Posterior cingulate gyrus (tissue), 11 donors: ENCODE measurements around the gene NEURL1B.
"Not testable (repeated sequence)": the region's sequence is repeated elsewhere in the genome, so short reads cannot be mapped to it uniquely, and the experiment has no call there.

Experiments used
- DNase-seq, 10 donors: peaks; one replicate each; pipeline versions ENCODE4 v3.0.0 to v3.0.0-alpha.2; 2020 to 2021; ENCODE audit warnings: mixed read lengths in 3 of 10
- intact Hi-C: fragments of 100-400 bp; cut with DNase I; formaldehyde crosslinking; loops from one replicate; pipeline ENCODE4 v1.15.1; 2023

The NEURL1B gene

DNA sequence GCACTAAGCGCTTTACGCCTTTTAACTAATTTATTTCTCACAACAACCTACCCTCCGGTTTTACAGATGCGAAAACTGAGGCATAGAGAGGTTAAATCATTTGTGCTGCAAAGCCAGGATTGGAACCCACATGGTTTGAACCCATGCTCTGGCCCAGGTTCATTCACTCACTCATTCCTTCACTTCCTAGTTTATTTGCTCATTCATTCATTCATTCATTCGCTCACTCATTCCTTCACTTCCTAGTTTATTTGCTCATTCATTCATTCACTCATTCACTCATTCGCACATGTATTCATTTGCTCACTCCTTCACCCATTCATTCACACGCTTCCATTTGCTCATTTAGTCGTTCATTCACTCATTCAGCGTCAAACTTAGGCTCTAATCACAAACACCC is 29.4 kb downstream of the NEURL1B start:
- intact Hi-C loops, result no loop called here
- DNase-seq, result peak in 1 of 10 donors; percentile 24

DNA sequence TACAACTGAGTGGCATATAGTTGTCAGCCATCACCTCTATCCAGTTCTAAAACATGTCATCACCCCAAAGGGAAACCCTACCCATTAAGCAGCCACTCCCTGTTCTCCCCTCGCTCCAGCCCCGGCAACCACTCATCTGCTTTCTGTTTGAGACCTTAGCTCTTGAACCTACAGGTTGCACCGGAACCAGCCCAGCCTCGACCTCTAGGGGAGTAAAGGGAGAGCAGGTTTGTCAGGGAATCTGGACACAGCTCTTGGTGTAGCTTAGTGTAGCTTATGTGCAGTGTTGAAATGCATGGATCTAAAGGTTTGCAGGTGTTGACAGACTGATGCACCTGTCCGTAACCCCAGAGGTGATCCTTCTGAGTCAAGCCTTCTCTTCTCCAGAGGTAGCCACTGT is 30.0 kb downstream of the NEURL1B start:
- DNase-seq, result peak in 1 of 10 donors; percentile 36
- intact Hi-C loops, result no loop called here

- peak in 1 of 10 donors; percentile 9 for DNase-seq
- intact Hi-C loops, result no loop called here
These were observed 31.6 kb downstream of the NEURL1B start for GRCh38 chr5:172672681-172673080.

GRCh38 chr5:172674155-172674554 is 33.1 kb downstream of the NEURL1B start:
- intact Hi-C loops, result no loop called here
- no peak for DNase-seq

DNA sequence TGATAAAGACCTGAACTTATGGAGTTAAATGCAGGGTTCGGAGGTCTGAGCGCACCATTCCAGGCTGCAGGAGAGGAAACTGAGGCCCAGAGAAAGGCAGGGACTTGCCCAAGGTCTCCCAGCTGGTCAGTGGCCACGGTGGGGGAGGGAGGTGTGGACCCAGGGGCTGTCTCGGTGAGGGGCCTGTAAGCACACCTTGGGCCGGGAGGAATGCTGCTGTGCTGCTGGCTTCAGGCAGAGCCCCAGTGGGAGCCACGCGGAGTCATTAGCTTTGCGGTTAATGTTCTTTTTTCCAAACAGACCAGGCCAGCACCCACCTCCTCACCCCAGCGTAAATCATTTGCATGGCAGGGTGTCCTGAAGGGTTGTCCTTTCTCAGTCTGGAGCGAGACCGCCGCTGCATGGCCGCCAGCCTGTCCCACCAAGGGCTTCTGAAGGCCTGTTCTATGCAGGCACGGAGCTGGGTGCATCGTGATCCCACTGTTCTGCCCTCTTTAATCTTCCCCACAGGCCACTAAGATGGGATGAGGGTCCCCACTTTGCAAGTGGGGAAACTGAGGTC is 35.9 kb downstream of the NEURL1B start:
- no peak for DNase-seq
- intact Hi-C loops, result no loop called here

GRCh38 chr5:172678362-172678874 is 37.4 kb downstream of the NEURL1B start:
- DNase-seq, intact Hi-C loops: not testable (repeated sequence)

- peak in 9 of 10 donors; percentile 31 to 94 (median 69) for DNase-seq
- intact Hi-C loops, result no loop called here
These were observed 37.8 kb downstream of the NEURL1B start for GRCh38 chr5:172678902-172679301.

DNA sequence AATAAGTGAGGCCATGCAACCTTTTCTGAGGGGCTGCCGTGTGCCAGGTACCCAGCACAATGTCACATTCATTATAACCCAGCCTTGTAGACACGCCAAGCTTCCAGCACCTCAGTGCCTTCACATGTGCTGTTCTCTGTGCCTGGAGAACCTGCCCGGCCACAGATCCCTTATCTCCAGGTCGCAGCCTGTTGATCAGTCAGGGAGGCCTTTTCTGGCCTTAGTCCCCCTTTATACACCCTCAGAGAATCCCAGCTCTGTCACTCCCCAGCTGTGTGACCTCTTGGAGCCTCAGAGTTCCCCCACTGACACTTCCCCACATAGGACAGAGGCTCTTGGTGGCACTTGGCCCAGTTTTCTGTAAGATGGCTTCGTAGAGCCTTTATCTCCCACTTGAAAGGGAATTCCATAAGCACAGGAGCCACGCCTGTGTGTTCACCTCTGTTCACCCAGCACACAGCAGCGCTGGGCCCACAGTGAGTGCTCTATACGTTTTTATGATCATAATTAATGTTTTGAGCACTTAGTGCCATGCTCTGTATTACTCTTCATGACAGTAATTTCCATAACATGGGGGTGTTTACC is 38.7 kb downstream of the NEURL1B start:
- no peak for DNase-seq
- intact Hi-C loops, result no loop called here

DNA sequence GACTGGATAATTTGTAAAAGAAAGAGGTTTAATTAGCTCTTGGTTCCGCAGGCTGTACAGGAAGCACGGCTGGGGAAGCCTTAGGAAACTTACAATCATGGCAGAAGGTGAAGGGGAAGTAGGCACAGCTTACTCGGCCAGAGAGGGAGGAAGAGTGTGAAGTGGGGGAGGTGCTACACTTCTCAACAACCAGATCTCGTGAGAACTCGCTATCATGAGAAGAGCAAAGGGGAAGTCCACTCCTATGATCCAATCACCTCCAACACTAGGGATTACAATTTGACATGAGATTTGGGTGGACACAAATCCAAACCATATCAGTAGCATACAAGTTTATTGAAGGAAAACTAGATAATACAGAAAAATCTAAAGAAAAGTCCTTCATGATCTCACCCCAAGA is 39.9 kb downstream of the NEURL1B start:
- intact Hi-C loops, result no loop called here
- DNase-seq, result no peak

DNA sequence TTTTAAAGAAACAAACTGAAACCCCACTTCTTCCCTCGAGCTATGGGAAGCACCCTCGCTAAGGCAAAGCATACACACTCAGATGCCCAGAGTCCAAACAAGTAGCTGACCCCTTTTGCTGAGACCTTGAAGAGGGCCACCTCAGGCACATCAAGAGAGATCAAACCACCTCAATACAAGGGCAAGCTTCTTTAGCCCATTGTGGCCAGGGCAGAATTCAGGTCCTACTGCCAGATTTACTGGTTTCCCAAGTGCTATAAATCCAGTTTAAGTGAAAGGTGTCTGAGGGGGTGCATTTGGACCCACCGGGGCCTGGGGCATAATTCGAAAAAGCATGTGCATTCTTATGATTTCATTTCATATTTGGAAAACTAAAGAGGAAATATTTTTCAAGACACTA is 40.4 kb downstream of the NEURL1B start:
- intact Hi-C loops, result no loop called here
- no peak for DNase-seq

GRCh38 chr5:172683264-172683644 is 42.2 kb downstream of the NEURL1B start:
- no peak for DNase-seq
- intact Hi-C loops, result no loop called here

GRCh38 chr5:172683645-172684471 is 42.8 kb downstream of the NEURL1B start:
- DNase-seq, result no peak
- intact Hi-C loops, result no loop called here

- DNase-seq, result no peak
- intact Hi-C loops, result no loop called here
These were observed 44.0 kb downstream of the NEURL1B start for GRCh38 chr5:172685091-172685490.

GRCh38 chr5:172686111-172686510 is 45.0 kb downstream of the NEURL1B start:
- DNase-seq, result no peak
- intact Hi-C loops, result no loop called here

DNA sequence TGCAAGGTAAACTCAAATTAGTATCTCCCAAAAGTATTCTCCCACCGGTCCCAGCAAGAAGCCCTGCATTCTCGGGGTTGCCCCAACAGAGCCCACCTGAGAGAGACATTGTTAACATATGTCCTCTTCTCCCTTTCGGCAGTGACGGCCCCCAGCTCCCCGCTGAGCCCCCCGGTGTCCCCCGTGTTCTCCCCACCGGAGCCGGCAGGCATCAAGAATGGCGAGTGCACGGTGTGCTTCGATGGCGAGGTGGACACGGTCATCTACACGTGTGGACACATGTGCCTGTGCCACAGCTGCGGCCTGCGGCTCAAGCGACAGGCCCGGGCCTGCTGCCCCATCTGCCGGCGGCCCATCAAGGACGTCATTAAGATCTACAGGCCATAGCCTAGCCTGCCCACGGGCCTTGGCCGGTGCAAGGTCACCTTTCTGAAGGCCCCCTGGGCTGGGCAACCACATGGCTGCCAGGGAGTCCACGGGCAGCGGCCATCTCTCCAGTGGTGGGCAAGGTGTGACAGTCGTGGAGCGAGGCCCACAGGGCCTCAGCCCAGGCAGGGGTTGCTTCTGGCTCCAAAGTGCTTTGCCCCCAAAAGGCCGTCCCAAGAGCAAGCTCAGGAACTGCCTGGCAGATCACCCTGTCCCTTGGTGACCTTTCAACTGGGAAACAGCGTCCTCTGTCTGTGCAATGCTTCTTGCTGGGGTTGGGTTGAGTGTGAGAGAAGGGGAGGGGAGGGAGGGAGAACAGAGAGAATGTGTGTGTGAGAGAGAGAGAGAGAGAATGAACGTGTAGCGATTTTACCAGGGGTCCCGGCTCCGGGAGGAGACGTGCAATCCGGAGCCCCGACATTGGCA is 45.7 kb downstream of the NEURL1B start:
- intact Hi-C loops, result no loop called here
- DNase-seq, result no peak

DNA sequence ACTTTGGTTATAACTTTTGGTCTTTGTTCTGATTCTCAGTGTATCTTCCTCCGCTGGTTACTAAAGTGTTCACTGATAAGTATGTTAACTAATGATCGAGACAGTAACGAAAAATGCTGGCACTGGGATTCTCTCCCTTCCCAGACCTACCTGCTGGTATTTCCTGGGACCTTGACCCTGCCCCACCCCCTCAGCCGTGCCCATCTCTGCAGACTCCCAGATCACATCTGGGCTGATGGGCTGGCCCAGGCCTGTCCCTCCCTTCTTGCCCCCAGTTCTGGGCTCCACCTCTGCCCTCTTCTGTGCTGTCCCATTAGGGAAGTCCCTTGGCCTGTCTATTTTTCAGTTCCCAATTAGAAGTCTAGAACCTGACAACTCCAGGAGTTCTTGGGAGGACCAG is 46.9 kb downstream of the NEURL1B start:
- no peak for DNase-seq
- intact Hi-C loops, result no loop called here

DNA sequence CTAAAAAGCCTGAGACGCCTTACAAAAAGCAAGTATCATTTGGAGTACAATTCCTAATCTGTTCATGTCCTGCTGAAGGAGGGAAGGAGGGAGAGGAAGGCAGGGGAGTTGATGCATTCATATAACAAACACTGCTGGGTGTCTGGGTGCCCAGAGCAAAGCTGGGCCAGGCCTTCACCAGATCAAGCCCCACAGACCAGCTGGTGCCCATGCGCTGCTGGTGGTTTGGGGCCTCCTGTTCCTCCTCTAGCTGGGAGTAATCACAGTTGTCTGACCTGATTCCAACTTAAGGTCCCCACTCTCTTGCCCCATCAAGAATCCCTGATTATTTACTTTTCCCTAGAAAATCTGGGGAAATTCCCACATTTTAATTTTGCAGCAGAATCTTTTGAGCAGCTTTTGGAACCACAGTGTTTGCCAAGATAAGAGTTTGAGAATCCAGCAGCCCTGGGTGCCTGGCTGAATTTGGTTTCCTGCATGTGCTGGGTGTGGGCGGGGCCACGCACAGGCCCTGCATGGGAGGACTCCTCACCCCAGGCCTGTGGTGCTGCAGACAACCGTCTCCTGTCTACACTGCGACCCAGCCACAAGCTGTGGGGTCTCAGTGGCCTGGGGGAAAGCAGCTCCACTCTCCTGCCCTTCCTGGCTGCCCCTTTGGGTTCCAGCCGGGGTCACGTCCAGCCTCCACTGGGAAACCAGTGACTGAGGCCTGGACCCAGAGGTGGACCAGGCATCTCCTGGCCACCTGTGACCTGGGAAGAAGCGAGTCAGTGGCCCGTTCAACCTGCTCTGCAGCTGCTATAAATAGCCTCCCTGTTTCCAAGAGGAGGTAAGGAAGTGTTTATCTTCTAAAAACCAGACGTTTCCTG is 47.5 kb downstream of the NEURL1B start:
- no peak for DNase-seq
- intact Hi-C loops, result no loop called here

GRCh38 chr5:172689218-172689572 is 48.1 kb downstream of the NEURL1B start:
- intact Hi-C loops, result no loop called here
- DNase-seq, result no peak

DNA sequence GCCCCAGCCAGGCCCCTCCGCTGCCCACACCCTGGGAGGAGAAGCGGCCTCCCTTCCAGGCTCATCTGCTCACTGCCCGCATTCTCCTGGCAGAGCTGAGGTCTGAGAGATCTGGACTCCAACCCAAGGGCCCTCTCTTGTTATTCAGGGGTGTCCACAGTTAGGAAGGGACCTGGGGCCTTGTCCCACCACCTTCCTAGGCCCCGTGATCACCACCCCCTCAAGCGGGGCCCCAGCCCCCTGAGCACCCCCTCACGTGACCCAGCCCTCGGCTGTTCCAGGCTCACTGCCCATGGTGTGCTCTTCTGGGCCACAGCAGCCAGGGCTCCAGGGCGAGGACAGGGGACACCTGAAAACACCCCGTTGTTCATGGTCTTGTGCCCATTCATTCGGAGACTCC is 48.7 kb downstream of the NEURL1B start:
- DNase-seq, result no peak
- intact Hi-C loops, result loop anchor here (10.0 kb wide), 2 partner anchors 45 to 325 kb away; partner anchors contain the start of gene NEURL1B
